HL-60 (cell line): Measurements from ENCODE around the gene WDFY1.

ENCODE experiments used
- DNase-seq, 2 experiments: peaks; one replicate each; pipeline ENCODE4 v3.0.0-alpha.2; 2010 to 2020; ENCODE audit warnings: low read depth in 1 of 2, low spot score in 1 of 2
- H3K27ac ChIP-seq: fragments of 250-450 bp; sonication (Bioruptor Pico); replicated peaks from 2 replicates; pipeline ENCODE4 v1.5.1; 2020; ENCODE audit warnings: mild to moderate bottlenecking, moderate library complexity
- H3K27me3 ChIP-seq: fragments of 250-450 bp; sonication (Bioruptor Pico); 2 replicates; pipeline ENCODE4 v1.5.1; 2021; ENCODE audit warnings: mild to moderate bottlenecking, moderate library complexity; ENCODE audit not compliant: insufficient read depth, poor library complexity, severe bottlenecking
- H3K4me3 ChIP-seq: replicated peaks from 2 replicates; pipeline ENCODE4 v1.5.1; 2011; ENCODE audit warnings: mild to moderate bottlenecking, control low read depth, low read length; ENCODE audit not compliant: insufficient read depth
- CTCF ChIP-seq: IDR thresholded peaks from one replicate; pipeline ENCODE4 v1.5.1; 2011; ENCODE audit warnings: low read length, control low read depth, inconsistent platforms; ENCODE audit not compliant: insufficient read depth
- GABPA ChIP-seq: IDR thresholded peaks from 2 replicates; pipeline ENCODE4 v1.6.1; 2012; ENCODE audit warnings: low read depth
- POLR2AphosphoS5 ChIP-seq: IDR thresholded peaks from 2 replicates; pipeline ENCODE4 v1.6.1; 2012; ENCODE audit warnings: low read depth
- REST ChIP-seq: IDR thresholded peaks from 2 replicates; pipeline ENCODE4 v1.6.1; 2012; ENCODE audit warnings: low read depth; ENCODE audit not compliant: insufficient replicate concordance
- SPI1 ChIP-seq: IDR thresholded peaks from 2 replicates; pipeline ENCODE4 v1.6.1; 2012; ENCODE audit warnings: low read depth, mild to moderate bottlenecking, borderline replicate concordance

WDFY1 gene

GRCh38 chr2:223860809-223861738, 84.1 kb downstream of the WDFY1 start:
- no peak overlapping the region for H3K27ac ChIP-seq
- no peaks in the 10 kb centered on the region for H3K27me3 ChIP-seq
- DNase-seq = no peak
- H3K4me3 ChIP-seq = no peak overlapping the region
- TF ChIP-seq CTCF (no peak), REST (no peak), POLR2AphosphoS5 (no peak), GABPA (no peak), SPI1 (no peak)

GRCh38 chr2:223859070-223859469, 86.1 kb downstream of the WDFY1 start:
- H3K27me3 ChIP-seq = no peaks in the 10 kb centered on the region
- H3K27ac ChIP-seq = no peak overlapping the region
- no peak overlapping the region for H3K4me3 ChIP-seq
- TF ChIP-seq GABPA = no peak
- no peak for TF ChIP-seq CTCF
- no peak for TF ChIP-seq POLR2AphosphoS5
- TF ChIP-seq REST = no peak
- TF ChIP-seq SPI1 = no peak
- no peak for DNase-seq

GRCh38 chr2:223856584-223856983, 88.6 kb downstream of the WDFY1 start:
- Histone ChIP-seq H3K27ac (no peak overlapping the region), H3K4me3 (no peak overlapping the region), H3K27me3 (no peaks in the 10 kb centered on the region)
- TF ChIP-seq GABPA (no peak), POLR2AphosphoS5 (no peak), SPI1 (no peak)
- DNase-seq = peak in 1 of 2 experiments; percentile 36

GRCh38 chr2:223856021-223856420, 89.1 kb downstream of the WDFY1 start:
- no peak for TF ChIP-seq REST
- no peak for TF ChIP-seq GABPA
- TF ChIP-seq POLR2AphosphoS5 = no peak
- TF ChIP-seq CTCF = no peak
- TF ChIP-seq SPI1 = no peak
- no peaks in the 10 kb centered on the region for H3K27me3 ChIP-seq
- no peak for DNase-seq
- no peak overlapping the region for H3K4me3 ChIP-seq
- no peak overlapping the region for H3K27ac ChIP-seq
